GM18508 (cell line): ENCODE data around the gene ATXN1.

Source experiments
- ATAC-seq: cut with Tn5 transposase; IDR thresholded peaks from one replicate; pipeline ENCODE4 v1.9.1; 2021; ENCODE audit warnings: moderate number of reproducible peaks; ENCODE audit not compliant: insufficient read depth, unreplicated experiment

The ATXN1 gene

GRCh38 chr6:16749516-16750485 lies 11.5 kb downstream of the ATXN1 start:
- no peak for ATAC-seq

- no peak for ATAC-seq
Observed at GRCh38 chr6:16748025-16748319, 13.3 kb downstream of the ATXN1 start.

- ATAC-seq = no peak
Observed at GRCh38 chr6:16747232-16748024, 13.8 kb downstream of the ATXN1 start.

GRCh38 chr6:16746812-16747211 lies 14.4 kb downstream of the ATXN1 start:
- ATAC-seq = no peak

GRCh38 chr6:16746401-16746800 lies 14.9 kb downstream of the ATXN1 start:
- no peak for ATAC-seq

- ATAC-seq = no peak
Observed at GRCh38 chr6:16743664-16744210, 17.5 kb downstream of the ATXN1 start.

- no peak for ATAC-seq
Observed at GRCh38 chr6:16742116-16742515, 19.1 kb downstream of the ATXN1 start.

GRCh38 chr6:16741112-16742016 lies 19.9 kb downstream of the ATXN1 start:
- ATAC-seq = peak; percentile 63

GRCh38 chr6:16740097-16740496 lies 21.2 kb downstream of the ATXN1 start:
- no peak for ATAC-seq

GRCh38 chr6:16739329-16739801 lies 21.9 kb downstream of the ATXN1 start:
- no peak for ATAC-seq

GRCh38 chr6:16737925-16738324 lies 23.3 kb downstream of the ATXN1 start:
- ATAC-seq = no peak

- ATAC-seq = no peak
Observed at GRCh38 chr6:16736856-16737775, 24.1 kb downstream of the ATXN1 start.

- no peak for ATAC-seq
Observed at GRCh38 chr6:16735014-16735413, 26.2 kb downstream of the ATXN1 start.

GRCh38 chr6:16733085-16733484 lies 28.2 kb downstream of the ATXN1 start:
- ATAC-seq = no peak

- peak; percentile 96 for ATAC-seq
Observed at GRCh38 chr6:16731478-16732051, 29.7 kb downstream of the ATXN1 start.

- ATAC-seq = no peak
Observed at GRCh38 chr6:16730738-16731477, 30.4 kb downstream of the ATXN1 start.

GRCh38 chr6:16729744-16730143 lies 31.5 kb downstream of the ATXN1 start:
- ATAC-seq = no peak

- ATAC-seq = no peak
Observed at GRCh38 chr6:16729183-16729691, 32.0 kb downstream of the ATXN1 start.
